Thymus (tissue), 11 donors: ENCODE data around the gene CTNNA3. TPM values are rescaled to one million over a fixed set of nuclear protein-coding genes. Genes with fewer than 3 reads are reported as not detected.

Source experiments
- DNase-seq, 9 donors: peaks; one replicate each; pipeline ENCODE4 v3.0.0-alpha.2; 2013; ENCODE audit warnings: low spot score in 9 of 9, low read depth in 6 of 9, missing footprints in 1 of 9
- H3K27ac ChIP-seq, 2 donors: one replicate each; pipeline ENCODE4 v1.5.1; 2013; ENCODE audit warnings: control low read depth in 1 of 2, low read depth in 1 of 2, low read length in 1 of 2, mild to moderate bottlenecking in 1 of 2, moderate library complexity in 1 of 2
- H3K27me3 ChIP-seq, 2 donors: one replicate each; pipeline ENCODE4 v1.5.1; 2013; ENCODE audit warnings: low read length in 1 of 2; ENCODE audit not compliant: control insufficient read depth in 2 of 2, insufficient read depth in 1 of 2
- H3K36me3 ChIP-seq, 2 donors: one replicate each; pipeline ENCODE4 v1.5.1; 2013; ENCODE audit warnings: low read length in 1 of 2, mild to moderate bottlenecking in 1 of 2, moderate library complexity in 1 of 2; ENCODE audit not compliant: control insufficient read depth in 2 of 2, insufficient read depth in 2 of 2
- H3K4me1 ChIP-seq, 2 donors: one replicate each; pipeline ENCODE4 v1.5.1; 2013; ENCODE audit warnings: low read length in 2 of 2; ENCODE audit not compliant: control insufficient read depth in 2 of 2, insufficient read depth in 2 of 2
- H3K4me3 ChIP-seq, 2 donors: one replicate each; pipeline ENCODE4 v1.5.1; 2013; ENCODE audit warnings: low read length in 2 of 2, control low read depth in 1 of 2, mild to moderate bottlenecking in 1 of 2
- H3K9me3 ChIP-seq, 2 donors: one replicate each; pipeline ENCODE4 v1.5.1; 2013; ENCODE audit warnings: low read length in 1 of 2, mild to moderate bottlenecking in 1 of 2; ENCODE audit not compliant: control insufficient read depth in 2 of 2, insufficient read depth in 1 of 2
- WGBS: extraction: QIAGEN DNeasy Blood & Tissue Kit; methylation state at CpG from one replicate; pipeline ENCODE4 v1.1.7; 2013; 5-methylcytosine and 5-hydroxymethylcytosine counted together
- polyA plus RNA-seq: library from polyadenylated mRNA; stranded (reverse); fragments of 200-250 nt; gene quantifications from one replicate; pipeline ENCODE4 v1.2.3, GENCODE V29; 2013
- total RNA-seq: library from RNA; stranded (reverse); fragments of 120-200 nt; gene quantifications from one replicate; pipeline ENCODE4 v1.2.4, GENCODE V29; 2013
- donor health status: healthy.

CTNNA3 gene
- total and polyA plus RNA-seq, 2 donors = 0.27 to 0.28 TPM

- no peak overlapping the region for H3K4me3 ChIP-seq
- H3K36me3 ChIP-seq = no peaks in the 10 kb centered on the region
- H3K9me3 ChIP-seq = no peaks in the 10 kb centered on the region
- H3K4me1 ChIP-seq = no peaks in the 10 kb centered on the region
- 11% methylated on average over 5 of the region's 5 CpGs for WGBS
- no peaks in the 10 kb centered on the region for H3K27me3 ChIP-seq
- DNase-seq = peak in 7 of 9 donors; percentile 2 to 52 (median 15)
- no peak overlapping the region for H3K27ac ChIP-seq
Measured at GRCh38 chr10:67520924-67521520, 175.0 kb downstream of the CTNNA3 start.

GRCh38 chr10:67519434-67519833 is 176.6 kb downstream of the CTNNA3 start:
- no peak for DNase-seq
- whole genome bisulfite sequencing = 92% methylated on average over 2 of the region's 2 CpGs
- H3K4me1 ChIP-seq = no peaks in the 10 kb centered on the region
- no peak overlapping the region for H3K27ac ChIP-seq
- H3K4me3 ChIP-seq = no peak overlapping the region
- no peaks in the 10 kb centered on the region for H3K27me3 ChIP-seq
- no peaks in the 10 kb centered on the region for H3K9me3 ChIP-seq
- no peaks in the 10 kb centered on the region for H3K36me3 ChIP-seq

GRCh38 chr10:67518756-67519155 is 177.2 kb downstream of the CTNNA3 start:
- WGBS = 96% methylated on average over 4 of the region's 4 CpGs
- H3K27ac ChIP-seq = no peak overlapping the region
- no peaks in the 10 kb centered on the region for H3K27me3 ChIP-seq
- no peak overlapping the region for H3K4me3 ChIP-seq
- H3K36me3 ChIP-seq = no peaks in the 10 kb centered on the region
- H3K4me1 ChIP-seq = no peaks in the 10 kb centered on the region
- DNase-seq = no peak
- H3K9me3 ChIP-seq = no peaks in the 10 kb centered on the region

- no peak overlapping the region for H3K4me3 ChIP-seq
- H3K27ac ChIP-seq = no peak overlapping the region
- no peak for DNase-seq
- H3K4me1 ChIP-seq = no peaks in the 10 kb centered on the region
- WGBS = 91% methylated on average over 4 of the region's 4 CpGs
- H3K9me3 ChIP-seq = no peaks in the 10 kb centered on the region
- H3K27me3 ChIP-seq = no peaks in the 10 kb centered on the region
- no peaks in the 10 kb centered on the region for H3K36me3 ChIP-seq
Measured at GRCh38 chr10:67518043-67518442, 178.0 kb downstream of the CTNNA3 start.

GRCh38 chr10:67506757-67507091 is 189.3 kb downstream of the CTNNA3 start:
- Histone ChIP-seq H3K4me3 (no peak overlapping the region), H3K27me3 (no peaks in the 10 kb centered on the region), H3K4me1 (no peaks in the 10 kb centered on the region), H3K27ac (no peak overlapping the region), H3K36me3 (no peaks in the 10 kb centered on the region), H3K9me3 (no peaks in the 10 kb centered on the region)
- no peak for DNase-seq

- Histone ChIP-seq H3K36me3 (no peaks in the 10 kb centered on the region), H3K27ac (no peak overlapping the region), H3K9me3 (no peaks in the 10 kb centered on the region), H3K4me3 (no peak overlapping the region), H3K4me1 (no peaks in the 10 kb centered on the region), H3K27me3 (no peaks in the 10 kb centered on the region)
- no peak for DNase-seq
- over 99% methylated on average over 2 of the region's 2 CpGs for WGBS
Measured at GRCh38 chr10:67506083-67506756, 189.8 kb downstream of the CTNNA3 start.

- DNase-seq = no peak
- no peaks in the 10 kb centered on the region for H3K9me3 ChIP-seq
- no peaks in the 10 kb centered on the region for H3K36me3 ChIP-seq
- 91% methylated on average over 2 of the region's 2 CpGs for WGBS
- H3K27me3 ChIP-seq = no peaks in the 10 kb centered on the region
- H3K4me1 ChIP-seq = no peaks in the 10 kb centered on the region
- no peak overlapping the region for H3K4me3 ChIP-seq
- H3K27ac ChIP-seq = no peak overlapping the region
Measured at GRCh38 chr10:67492317-67493019, 203.5 kb downstream of the CTNNA3 start.

GRCh38 chr10:67487906-67488619 is 207.9 kb downstream of the CTNNA3 start:
- DNase-seq = no peak
- no peaks in the 10 kb centered on the region for H3K36me3 ChIP-seq
- no peak overlapping the region for H3K4me3 ChIP-seq
- H3K9me3 ChIP-seq = no peaks in the 10 kb centered on the region
- 90% methylated on average over 6 of the region's 6 CpGs for WGBS
- no peak overlapping the region for H3K27ac ChIP-seq
- no peaks in the 10 kb centered on the region for H3K4me1 ChIP-seq
- H3K27me3 ChIP-seq = no peaks in the 10 kb centered on the region

- no peaks in the 10 kb centered on the region for H3K27me3 ChIP-seq
- no peak overlapping the region for H3K4me3 ChIP-seq
- DNase-seq = no peak
- H3K27ac ChIP-seq = no peak overlapping the region
- no peaks in the 10 kb centered on the region for H3K9me3 ChIP-seq
- no peaks in the 10 kb centered on the region for H3K4me1 ChIP-seq
- WGBS = 20% methylated on average over 3 of the region's 3 CpGs
- no peaks in the 10 kb centered on the region for H3K36me3 ChIP-seq
Measured at GRCh38 chr10:67487199-67487598, 208.8 kb downstream of the CTNNA3 start.
